PC-9 (cell line): ENCODE data around the gene TMEM217. TPM values are rescaled to one million over a fixed set of nuclear protein-coding genes. Genes with fewer than 3 reads are reported as not detected.

ENCODE experiments used
- BruUV-seq: library from RNA; stranded (reverse); fragments of 400-500 nt; replicated peaks from 2 replicates; lab custom pipeline; 2021; lab: Mats Ljungman, UMichigan
- CTCF ChIA-PET: fragments of 300-600 bp; sonication (Branson Sonifier 250); formaldehyde crosslinking; loops from one replicate; lab custom pipeline; 2022; ENCODE audit warnings: antibody characterized with exemption; lab: Charles Lee
- POLR2A ChIA-PET: fragments of 300-600 bp; sonication (Branson Sonifier 250); formaldehyde crosslinking; loops from one replicate; lab custom pipeline; 2022; ENCODE audit warnings: antibody characterized with exemption; ENCODE audit not compliant: unreplicated experiment; lab: Charles Lee
- DNase-seq, 2 experiments: peaks; one replicate each; pipeline versions ENCODE4 v3.0.0 to v3.0.0-alpha.2; 2015 to 2022; ENCODE audit warnings: mixed read lengths in 1 of 2
- H2AFZ ChIP-seq: fragments of 200-600 bp; sonication (generic); 2 replicates; pipeline ENCODE4 v1.8.1; 2017; ENCODE audit warnings: antibody characterized with exemption
- H3F3A ChIP-seq: fragments of 200-600 bp; sonication (generic); 2 replicates; pipeline ENCODE4 v1.8.1; 2017; ENCODE audit warnings: antibody characterized with exemption, mild to moderate bottlenecking, low read depth; ENCODE audit not compliant: insufficient read depth
- H3K27ac ChIP-seq: fragments of 200-600 bp; sonication (generic); 2 replicates; pipeline ENCODE4 v1.6.1; 2016; ENCODE audit warnings: mixed run types
- H3K27me3 ChIP-seq: fragments of 200-600 bp; sonication (generic); 2 replicates; pipeline ENCODE4 v1.6.1; 2016; ENCODE audit warnings: low read depth, mixed run types; ENCODE audit not compliant: insufficient read depth
- H3K36me3 ChIP-seq: fragments of 200-600 bp; sonication (generic); 2 replicates; pipeline ENCODE4 v1.6.1; 2016; ENCODE audit warnings: low read depth, mixed run types
- H3K4me1 ChIP-seq: fragments of 200-600 bp; sonication (generic); replicated peaks from 2 replicates; pipeline ENCODE4 v1.6.1; 2016; ENCODE audit warnings: mixed run types; ENCODE audit not compliant: insufficient read depth
- H3K4me2 ChIP-seq: fragments of 200-600 bp; sonication (generic); 2 replicates; pipeline ENCODE4 v1.6.1; 2017; ENCODE audit warnings: mixed run types
- H3K4me3 ChIP-seq: fragments of 200-600 bp; sonication (generic); 2 replicates; pipeline ENCODE4 v1.6.1; 2016; ENCODE audit warnings: mixed run types
- H3K79me2 ChIP-seq: fragments of 200-600 bp; sonication (generic); 2 replicates; pipeline ENCODE4 v1.6.1; 2017; ENCODE audit warnings: low read depth, mixed run types
- H3K9me2 ChIP-seq: fragments of 200-600 bp; sonication (generic); 2 replicates; pipeline ENCODE4 v1.8.1; 2017; ENCODE audit warnings: mild to moderate bottlenecking; ENCODE audit not compliant: insufficient read depth
- H3K9me3 ChIP-seq: fragments of 200-600 bp; sonication (generic); 2 replicates; pipeline ENCODE4 v1.8.1; 2016; ENCODE audit warnings: low read depth; ENCODE audit not compliant: insufficient read depth
- H4K20me1 ChIP-seq: fragments of 200-600 bp; sonication (generic); 2 replicates; pipeline ENCODE4 v1.8.1; 2017; ENCODE audit not compliant: insufficient read depth
- EZH2 ChIP-seq: fragments of 200-600 bp; sonication (generic); IDR thresholded peaks from 2 replicates; pipeline ENCODE4 v1.8.0; 2017; ENCODE audit warnings: antibody characterized with exemption, low read depth
- intact Hi-C: fragments of 100-400 bp; cut with micrococcal nuclease; formaldehyde crosslinking; loops from one replicate; pipeline ENCODE4 v1.10.0; 2022; ENCODE audit not compliant: unreplicated experiment
- total RNA-seq: library from RNA; stranded (reverse); gene quantifications from 2 replicates; pipeline ENCODE4 v1.2.3, GENCODE V29; 2021
- TF ChIP-seq, protein P1 (sequence below): fragments of 200-600 bp; sonication (generic); conservative IDR thresholded peaks from 2 replicates; pipeline ENCODE4 v1.6.1; 2017; ENCODE audit warnings: mixed run types, antibody characterized with exemption, mild to moderate bottlenecking, moderate library complexity

TMEM217 gene
- total RNA-seq, 1 experiment from 2014 or later = 4.9 TPM

DNA sequence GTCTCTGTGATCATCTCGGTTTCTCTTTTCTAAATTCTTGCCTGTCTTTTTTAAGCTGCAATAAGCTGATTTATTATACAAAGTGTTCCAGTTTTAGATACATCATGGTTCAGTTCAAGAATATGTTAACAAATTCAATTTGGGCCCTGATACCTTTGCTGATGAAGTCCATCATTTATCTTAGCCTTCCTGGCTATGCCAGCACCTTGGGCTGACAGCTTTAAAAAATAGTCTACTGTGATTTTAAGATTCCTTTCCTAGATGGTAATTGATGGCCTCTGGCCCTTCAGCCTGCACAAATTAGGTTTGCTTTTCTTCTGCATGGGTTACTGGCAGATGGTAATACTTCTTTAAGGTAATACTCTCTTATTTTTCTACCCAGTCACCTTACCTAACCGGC, 7.1 kb upstream of the TMEM217 start:
- Histone ChIP-seq H3K27ac (no peak overlapping the region), H3K4me2 (no peak overlapping the region), H3K79me2 (peaks cover 54% of the 10 kb centered on the region), H3F3A (0 out of 2 replicates have a peak, but pooled peaks cover 3% of the 10 kb centered on the region), H3K36me3 (0 out of 2 replicates have a peak, but pooled peaks cover 10% of the 10 kb centered on the region), H3K27me3 (no peaks in the 10 kb centered on the region), H3K9me2 (no peaks in the 10 kb centered on the region), H4K20me1 (no peaks in the 10 kb centered on the region), H3K9me3 (no peaks in the 10 kb centered on the region), H3K4me1 (no peaks in the 10 kb centered on the region), H3K4me3 (no peak overlapping the region), H2AFZ (no peak overlapping the region)
- no peak for TF ChIP-seq EZH2
- TF ChIP-seq, protein P1, sequence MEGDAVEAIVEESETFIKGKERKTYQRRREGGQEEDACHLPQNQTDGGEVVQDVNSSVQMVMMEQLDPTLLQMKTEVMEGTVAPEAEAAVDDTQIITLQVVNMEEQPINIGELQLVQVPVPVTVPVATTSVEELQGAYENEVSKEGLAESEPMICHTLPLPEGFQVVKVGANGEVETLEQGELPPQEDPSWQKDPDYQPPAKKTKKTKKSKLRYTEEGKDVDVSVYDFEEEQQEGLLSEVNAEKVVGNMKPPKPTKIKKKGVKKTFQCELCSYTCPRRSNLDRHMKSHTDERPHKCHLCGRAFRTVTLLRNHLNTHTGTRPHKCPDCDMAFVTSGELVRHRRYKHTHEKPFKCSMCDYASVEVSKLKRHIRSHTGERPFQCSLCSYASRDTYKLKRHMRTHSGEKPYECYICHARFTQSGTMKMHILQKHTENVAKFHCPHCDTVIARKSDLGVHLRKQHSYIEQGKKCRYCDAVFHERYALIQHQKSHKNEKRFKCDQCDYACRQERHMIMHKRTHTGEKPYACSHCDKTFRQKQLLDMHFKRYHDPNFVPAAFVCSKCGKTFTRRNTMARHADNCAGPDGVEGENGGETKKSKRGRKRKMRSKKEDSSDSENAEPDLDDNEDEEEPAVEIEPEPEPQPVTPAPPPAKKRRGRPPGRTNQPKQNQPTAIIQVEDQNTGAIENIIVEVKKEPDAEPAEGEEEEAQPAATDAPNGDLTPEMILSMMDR = no peak
- intact Hi-C loops = no loop called here
- ChIA-PET CTCF (no interaction called here), POLR2A (no interaction called here)
- BruUV-seq = no TSS peak
- DNase-seq = no peak

DNA sequence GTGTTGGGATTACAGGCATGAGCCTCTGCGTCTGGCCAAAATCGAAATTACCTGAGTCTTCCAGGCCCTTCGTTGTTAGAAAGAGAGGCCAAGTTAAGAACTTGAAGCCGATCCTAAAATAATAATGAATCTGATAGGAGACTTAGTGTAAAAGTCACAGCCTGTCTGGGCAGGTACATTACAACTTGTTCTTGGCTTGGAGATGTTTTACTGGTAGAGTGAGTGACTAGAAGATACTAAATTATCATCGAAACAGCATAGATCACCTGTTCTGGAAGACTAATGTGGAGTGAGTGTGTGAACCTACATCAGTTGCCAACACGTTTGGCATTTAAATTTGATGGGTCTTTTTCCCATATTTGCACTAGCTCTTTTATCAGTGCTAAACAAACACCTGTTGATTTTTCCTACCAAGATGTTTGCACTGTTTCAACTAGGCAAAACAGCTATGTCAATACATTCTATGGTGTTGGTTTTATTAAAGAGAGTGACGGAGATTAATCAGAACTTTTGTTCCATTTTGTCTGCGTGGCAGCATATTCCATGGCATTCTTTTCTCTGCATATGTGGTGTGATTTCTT, 4.6 kb upstream of the TMEM217 start:
- POLR2A ChIA-PET = no interaction called here
- Histone ChIP-seq H3K79me2 (peaks cover 76% of the 10 kb centered on the region), H3K9me2 (no peaks in the 10 kb centered on the region), H3K27ac (no peak overlapping the region), H3K27me3 (no peaks in the 10 kb centered on the region), H3K4me2 (no peak overlapping the region), H2AFZ (no peak overlapping the region), H4K20me1 (no peaks in the 10 kb centered on the region), H3K36me3 (0 out of 2 replicates have a peak, but pooled peaks cover 4% of the 10 kb centered on the region), H3F3A (peaks cover 10% of the 10 kb centered on the region; the same call in 1 of the 2 replicates), H3K9me3 (no peaks in the 10 kb centered on the region), H3K4me1 (peaks cover 14% of the 10 kb centered on the region; the same call in 1 of the 2 replicates), H3K4me3 (no peak overlapping the region)
- BruUV-seq = no TSS peak
- CTCF ChIA-PET = no interaction called here
- no peak for DNase-seq
- intact Hi-C loops = no loop called here
- TF ChIP-seq EZH2 = no peak
- TF ChIP-seq, protein P1 = no peak

DNA sequence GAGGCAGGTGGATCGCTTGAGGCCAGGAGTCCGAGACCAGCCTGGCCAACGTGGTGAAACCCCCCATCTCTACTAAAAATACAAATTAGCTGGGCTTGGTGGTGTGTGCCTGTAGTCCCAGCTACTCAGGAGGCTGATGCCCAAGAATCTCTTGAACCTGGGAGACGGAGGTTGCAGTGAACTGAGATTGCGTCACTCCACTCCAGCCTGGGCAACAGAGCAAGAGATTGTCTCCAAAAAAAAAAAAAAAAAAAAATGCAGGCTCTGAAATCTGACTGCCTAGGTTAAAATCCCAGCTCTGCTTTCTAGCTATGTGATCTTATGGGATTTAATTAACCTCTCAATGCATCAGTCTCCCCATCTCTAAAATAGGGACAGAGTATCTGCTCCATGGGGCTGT, 3.3 kb upstream of the TMEM217 start:
- H3K36me3 ChIP-seq = 0 out of 2 replicates have a peak, but pooled peaks cover 4% of the 10 kb centered on the region
- H3K4me3 ChIP-seq = no peak overlapping the region
- H3K4me2 ChIP-seq = no peak overlapping the region
- ChIA-PET POLR2A (interaction anchor here (0.6 kb wide), 1 partner anchor 1943 kb away, joined by 3 read pairs; no protein-coding TSS in a partner anchor), CTCF (interaction anchor here (0.6 kb wide), 1 partner anchor 117 kb away, joined by 3 read pairs; no protein-coding TSS in a partner anchor)
- H3K9me2 ChIP-seq = no peaks in the 10 kb centered on the region
- no peak overlapping the region for H2AFZ ChIP-seq
- intact Hi-C loops = no loop called here
- H3K27ac ChIP-seq = no peak overlapping the region
- no peak for DNase-seq
- peaks cover 76% of the 10 kb centered on the region for H3K79me2 ChIP-seq
- no peaks in the 10 kb centered on the region for H3K9me3 ChIP-seq
- H3K4me1 ChIP-seq = peaks cover 24% of the 10 kb centered on the region; the same call in 1 of the 2 replicates
- no peaks in the 10 kb centered on the region for H4K20me1 ChIP-seq
- no TSS peak for BruUV-seq
- no peaks in the 10 kb centered on the region for H3K27me3 ChIP-seq
- TF ChIP-seq, protein P1 = no peak
- TF ChIP-seq EZH2 = no peak
- H3F3A ChIP-seq = peaks cover 13% of the 10 kb centered on the region; the same call in 1 of the 2 replicates
